T-helper 1 cell (primary cell): Measurements from ENCODE around the gene NUDT14.
A peak's percentile ranks its signal among the peaks of the same experiment; 100 is the strongest.

ENCODE experiments used
- DNase-seq, 5 donors: peaks; one replicate each; pipeline ENCODE4 v3.0.0-alpha.2; 2012 to 2020

Gene NUDT14

DNA sequence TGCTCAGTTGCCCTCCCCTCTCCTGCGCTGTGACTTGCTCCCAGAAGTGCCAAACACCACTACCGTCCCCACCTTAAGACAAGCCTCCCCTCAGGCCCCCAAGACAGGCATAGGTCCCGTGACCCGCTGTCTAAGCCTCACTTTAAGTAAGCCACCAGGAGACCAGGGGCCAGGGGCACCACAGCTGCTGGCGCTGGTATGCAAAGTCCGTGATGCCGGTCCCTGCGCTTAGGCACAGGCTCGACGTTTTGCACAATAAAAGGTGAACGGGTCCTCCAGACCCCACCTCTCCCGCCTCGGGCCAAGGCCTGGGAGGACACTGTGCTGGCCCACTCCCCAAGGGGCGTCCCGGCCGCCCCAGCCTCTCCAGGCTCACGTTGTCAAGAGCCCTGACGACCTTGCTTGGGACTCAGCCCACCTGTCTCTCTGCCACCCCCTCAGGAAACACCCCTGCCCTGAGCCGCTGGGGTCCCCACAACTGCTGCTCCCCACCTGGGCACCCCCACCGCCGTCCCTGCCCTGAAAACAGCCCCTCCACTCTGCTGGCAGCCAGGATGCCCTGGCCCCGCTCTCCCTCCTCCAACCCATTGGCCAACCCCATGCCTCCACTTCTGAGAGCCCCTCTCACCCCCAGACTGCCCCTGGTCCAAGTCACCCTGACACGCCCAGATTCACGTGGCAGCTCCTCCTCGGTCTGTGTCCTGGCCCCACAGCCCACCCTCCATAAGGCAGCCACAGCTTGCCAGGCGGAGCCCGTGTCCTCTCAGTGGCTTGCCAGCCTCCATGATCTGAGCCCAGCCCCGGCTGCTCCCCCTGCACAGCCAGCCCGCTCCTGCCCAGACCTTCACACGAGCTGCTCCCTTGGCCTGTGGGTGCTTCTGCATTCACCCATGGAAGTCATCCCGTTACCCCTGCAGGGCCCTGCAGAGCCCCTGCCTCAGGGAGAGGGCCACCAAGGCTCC is 24.4 kb downstream of the NUDT14 start:
- DNase-seq, result no peak

DNA sequence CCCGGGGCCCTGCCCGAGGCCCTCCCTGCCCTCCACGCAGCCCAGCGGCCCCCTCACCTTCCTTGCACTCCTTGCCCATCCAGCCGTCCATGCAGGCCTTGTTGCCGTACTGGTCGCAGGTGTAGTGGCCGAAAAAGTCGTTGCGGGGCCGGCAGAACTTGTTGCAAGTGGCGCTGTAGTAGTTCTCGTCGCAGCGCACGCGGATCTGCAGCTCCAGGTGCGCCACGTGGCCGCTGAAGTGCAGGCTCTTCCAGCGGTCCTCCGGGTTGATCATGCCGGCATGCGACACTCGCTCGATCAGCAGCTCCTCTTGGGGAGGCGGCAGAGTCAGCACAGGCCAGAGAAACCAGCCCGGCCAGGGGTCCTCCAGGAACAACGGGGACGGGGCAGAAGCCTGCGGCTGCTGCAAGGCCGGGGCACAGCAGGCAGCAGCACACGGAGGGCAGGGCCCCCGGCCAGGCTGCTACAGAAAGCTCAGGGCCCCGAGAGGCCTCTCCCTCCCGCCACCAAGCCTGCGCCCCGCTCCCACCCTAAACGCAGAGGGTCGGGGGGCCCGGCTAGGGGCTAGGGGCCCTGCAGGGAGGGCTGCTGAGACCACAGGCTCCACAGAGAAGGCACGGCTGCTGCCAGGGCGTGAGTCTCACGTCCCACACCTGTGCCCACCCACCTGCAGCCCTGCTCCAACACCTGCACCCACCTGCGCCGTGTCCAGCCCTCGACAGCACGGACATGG is 25.3 kb downstream of the NUDT14 start:
- no peak for DNase-seq

GRCh38 chr14:105155071-105155651 is 26.0 kb downstream of the NUDT14 start:
- no peak for DNase-seq

DNA sequence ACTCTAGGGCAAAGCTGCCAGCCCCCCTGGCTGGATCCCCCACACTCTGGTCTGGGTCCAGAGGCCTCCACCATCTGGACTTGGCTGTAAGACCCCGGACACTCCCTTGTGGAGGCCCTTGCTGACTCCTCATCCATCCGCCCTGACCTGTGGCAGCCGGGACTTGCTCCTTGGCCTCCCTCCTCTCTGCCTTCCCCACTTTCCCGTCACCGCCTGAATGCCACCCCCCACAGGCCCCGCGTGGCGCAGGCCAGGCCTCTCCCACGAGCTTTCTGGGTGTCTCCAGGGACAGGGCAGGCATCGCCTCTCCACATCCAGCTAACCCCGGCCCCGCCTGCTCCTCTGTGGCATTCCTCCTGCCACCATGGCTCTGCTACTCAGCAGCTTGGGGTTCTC is 26.6 kb downstream of the NUDT14 start:
- DNase-seq, result no peak

GRCh38 chr14:105153739-105154475 is 27.2 kb downstream of the NUDT14 start:
- DNase-seq, result no peak

DNA sequence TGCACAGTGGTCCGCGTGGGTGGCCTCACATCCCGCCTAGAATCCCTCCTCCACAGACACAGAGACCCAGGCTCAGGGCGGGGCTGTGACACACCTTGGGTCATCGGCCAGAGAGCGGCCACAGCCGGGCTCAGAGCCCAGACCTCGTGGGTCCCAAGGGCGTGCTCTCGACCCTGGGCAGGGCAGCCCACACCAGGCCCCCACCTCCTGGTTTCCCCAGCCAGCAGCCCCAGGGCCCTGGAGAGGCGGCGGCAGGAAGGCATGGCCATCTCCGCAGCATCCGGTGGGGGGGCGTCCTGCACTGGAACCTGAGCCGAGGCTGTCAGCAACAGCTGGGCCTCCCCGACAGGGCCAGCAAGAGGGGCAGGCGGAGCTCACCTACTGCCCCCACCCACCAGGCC is 27.8 kb downstream of the NUDT14 start:
- DNase-seq, result no peak

- DNase-seq, result no peak
Observed at GRCh38 chr14:105152794-105153241, 28.3 kb downstream of the NUDT14 start.

DNA sequence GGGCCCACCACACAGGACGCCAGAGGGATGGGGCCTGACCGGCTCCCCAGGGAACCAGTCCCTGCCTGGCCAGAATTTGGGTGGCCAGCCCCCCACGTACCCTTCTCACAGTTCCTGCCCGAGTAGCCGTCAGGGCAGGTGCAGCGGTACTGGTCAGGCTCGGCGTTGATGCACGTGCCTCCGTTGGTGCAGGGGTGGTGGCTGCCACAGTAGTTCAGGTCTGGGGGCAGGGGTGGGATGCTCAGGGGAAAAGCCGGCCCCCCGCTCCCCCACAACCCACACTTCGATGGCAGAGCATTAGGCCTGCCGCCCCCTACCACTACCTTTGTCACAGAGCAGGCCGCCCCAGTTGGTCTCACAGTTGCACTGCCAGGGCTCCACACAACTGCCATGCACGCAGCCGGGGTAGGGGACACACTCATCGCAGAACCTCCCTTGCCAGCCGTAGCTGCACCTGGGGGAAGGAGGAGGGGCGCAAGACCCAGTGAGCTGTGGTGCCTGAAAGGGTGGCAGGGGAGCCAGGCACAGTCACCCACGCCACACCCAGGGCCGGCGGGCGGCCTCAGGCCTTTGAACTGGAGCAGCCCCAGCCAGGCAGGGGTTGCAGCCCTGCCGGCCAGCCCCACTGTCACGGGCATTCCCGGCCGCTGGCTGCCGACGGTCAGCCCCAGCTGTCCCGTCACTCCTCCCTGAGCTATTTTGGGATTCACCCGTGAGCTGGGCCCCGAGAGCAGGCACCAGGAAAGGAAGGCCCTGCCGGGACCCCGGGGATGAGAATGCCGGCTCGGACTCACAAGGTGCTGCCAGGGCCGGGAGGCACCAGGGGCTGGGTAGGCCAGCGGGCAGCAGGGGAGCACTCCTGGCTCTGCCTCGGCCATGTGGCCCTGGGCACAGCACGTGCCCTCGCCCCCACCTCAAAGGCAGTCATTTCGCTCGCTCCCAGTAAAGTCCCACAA is 29.0 kb downstream of the NUDT14 start:
- DNase-seq, result peak in 1 of 5 donors; percentile 1

- DNase-seq, result no peak
Observed at GRCh38 chr14:105151084-105151837, 29.9 kb downstream of the NUDT14 start.

- DNase-seq, result peak in 1 of 5 donors; percentile 1
Observed at GRCh38 chr14:105150368-105151083, 30.6 kb downstream of the NUDT14 start.

- no peak for DNase-seq
Observed at GRCh38 chr14:105150026-105150367, 31.1 kb downstream of the NUDT14 start.

DNA sequence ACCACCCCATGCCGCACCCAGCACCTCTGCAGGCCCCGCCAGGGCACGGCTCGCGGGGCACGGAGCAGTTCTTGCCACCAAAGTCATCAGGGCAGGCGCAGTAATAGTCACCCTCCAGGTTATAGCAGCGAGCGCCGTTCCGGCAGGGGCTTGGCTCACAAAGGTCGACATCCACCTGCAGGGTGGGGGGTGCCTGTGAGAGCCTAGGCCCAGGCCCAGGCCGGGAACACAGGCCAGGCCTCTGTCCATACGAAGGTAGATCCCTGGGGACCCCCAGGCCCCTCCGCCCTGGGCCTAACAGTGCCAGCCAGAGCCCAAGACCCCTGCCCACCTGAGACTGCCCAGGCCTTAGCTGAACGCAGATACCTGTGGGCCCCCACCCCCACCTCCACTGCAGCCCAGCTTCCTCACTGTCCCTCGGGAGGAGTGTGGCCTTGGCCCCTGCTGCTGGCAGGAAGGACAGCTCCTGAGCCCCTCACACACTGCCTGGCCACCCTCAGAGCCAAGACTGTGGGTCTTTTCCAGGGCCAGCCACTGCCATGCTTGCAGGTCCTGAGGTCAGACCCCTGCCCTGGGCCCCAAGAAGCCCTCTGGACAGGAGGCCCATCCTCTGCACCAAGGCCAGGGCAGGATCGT is 31.8 kb downstream of the NUDT14 start:
- DNase-seq, result peak in 1 of 5 donors; percentile 4

DNA sequence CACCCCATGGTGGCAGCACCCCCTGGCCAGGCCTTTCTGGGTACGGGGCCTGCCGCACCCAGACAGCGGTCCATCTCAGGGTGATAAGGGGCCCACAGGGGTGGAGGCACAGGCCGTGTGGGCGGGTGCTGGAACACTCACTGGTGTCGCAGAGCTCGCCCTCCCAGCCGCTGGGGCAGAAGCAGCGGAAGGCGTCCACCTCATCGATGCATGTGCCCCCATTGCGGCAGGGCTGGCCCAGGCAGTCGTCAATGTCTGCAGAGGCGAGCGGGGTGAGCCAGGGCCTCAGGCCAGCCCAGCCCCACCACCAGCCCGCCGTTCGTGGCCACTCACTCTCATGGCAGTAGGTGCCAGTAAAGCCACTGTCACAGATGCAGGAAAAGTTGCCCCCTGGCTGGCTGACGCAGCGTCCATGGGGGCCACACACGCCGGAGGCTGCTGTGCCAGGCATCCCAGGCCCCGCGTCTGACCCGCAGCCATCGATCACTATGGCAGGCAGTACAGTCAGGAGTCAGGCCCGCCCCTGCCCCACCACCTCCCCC is 32.4 kb downstream of the NUDT14 start:
- peak in 1 of 5 donors; percentile 0 for DNase-seq

DNA sequence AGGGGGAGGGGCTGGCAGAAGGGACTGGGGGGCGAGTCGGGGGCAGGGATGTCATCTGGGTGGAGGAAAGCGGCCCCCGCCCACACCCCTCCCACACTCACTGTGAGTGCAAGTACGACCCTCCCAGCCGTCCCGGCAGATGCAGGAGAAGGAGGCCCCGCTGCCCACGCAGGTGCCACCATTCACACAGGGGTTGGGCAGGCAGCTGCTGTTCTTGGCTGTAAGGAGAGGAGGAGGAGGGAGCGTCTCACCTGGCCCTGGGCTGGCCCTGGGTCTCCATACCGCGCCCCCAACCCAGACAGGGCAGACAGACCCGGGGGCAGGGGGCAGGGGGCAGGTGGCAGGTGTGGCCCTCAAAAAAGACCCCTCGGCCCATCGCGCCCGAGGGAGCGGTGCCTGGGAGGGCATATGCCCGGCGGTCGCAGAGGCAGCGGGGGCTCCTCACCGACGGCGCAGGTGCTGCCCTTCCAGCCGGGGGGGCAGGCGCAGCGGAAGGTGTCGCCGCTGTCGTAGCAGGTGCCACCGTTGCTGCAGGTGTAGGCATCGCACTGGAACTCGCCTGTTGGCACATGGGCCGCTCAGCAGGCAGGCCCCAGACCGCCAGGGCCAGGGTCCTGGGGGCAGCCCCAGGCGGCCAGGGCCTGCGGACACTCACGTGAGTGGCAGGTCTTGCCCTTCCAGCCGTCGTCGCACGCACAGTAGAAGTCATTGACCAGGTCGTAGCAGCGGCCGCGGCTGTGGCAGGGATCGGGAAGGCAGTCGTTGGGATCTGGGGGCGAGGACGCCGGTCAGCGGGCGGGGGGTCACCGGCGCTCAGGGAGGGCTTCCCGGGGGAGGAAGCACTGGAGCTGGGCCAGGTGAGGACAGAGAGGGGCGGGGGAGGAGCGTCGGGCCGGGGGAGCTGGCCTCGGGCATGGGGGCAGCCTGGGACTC is 33.2 kb downstream of the NUDT14 start:
- no peak for DNase-seq

DNA sequence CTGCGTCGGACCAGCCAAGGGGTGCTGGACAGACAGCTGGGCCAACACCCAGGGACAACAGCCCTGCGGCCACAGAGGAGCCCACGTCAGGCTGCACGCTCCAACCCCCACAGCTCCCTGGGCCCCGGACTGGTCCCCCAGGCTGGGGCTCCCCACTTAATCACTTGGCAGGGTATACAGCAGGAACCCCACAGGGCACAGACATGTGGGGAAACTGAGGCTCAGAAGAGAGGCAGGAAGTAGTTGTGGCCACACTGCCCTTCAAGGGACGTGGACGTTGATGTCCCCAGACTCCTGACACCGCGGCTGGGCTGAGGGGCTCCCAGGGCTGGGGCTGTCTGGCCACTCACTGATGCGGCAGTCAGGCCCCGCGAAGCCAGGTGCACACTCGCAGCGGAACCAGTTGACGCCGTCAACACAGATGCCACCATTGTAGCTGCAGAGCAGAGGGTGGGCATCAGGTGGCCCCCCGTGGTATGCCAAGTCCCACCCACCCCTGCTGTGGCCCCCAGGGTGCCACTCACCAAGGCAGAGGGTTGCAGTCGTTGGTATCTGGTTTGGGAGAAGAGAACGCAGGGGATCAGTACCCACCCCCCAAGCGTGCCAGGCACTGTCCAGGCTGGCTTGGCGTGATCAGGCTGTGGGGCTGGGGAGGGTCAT is 34.0 kb downstream of the NUDT14 start:
- no peak for DNase-seq

DNA sequence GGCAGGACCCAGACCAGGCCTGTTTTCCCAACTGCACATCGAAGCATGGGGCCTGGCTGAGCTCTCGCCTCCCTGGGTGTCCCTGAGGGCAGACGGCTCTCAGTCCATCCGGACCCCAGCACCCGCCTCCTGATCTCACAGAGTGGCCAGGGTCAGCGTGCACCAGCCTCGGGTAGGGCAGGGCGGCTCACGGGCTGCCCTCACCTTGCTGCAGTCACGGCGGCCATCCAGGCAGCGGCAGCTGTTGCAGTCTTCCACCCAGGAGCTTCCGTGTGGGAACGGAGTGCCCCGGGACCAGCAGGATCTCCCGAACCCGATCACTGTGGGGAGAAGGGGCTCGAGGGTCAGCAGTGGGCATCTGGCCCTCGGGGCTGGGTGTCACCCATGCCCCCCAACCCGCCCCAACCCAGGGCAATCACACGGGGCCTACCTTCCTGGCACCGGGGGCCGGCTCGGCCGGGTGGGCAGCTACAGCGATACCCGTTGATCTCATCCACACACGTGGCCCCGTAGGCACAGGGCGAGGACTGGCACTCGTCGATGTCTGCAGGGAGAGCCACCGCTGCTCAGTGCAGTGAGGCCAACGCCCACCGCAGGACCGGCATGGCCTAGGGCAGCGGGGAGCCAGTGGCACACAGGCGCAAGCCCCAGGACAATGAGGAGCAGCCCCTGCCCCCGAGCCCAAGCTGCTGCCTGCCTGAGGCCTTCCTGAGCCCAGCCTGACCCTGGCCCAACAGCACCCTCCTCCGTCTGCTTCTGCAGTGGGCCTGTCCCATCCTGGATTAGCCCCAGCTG is 34.7 kb downstream of the NUDT14 start:
- DNase-seq, result peak in 2 of 5 donors; percentile 6 to 9
